Subcutaneous abdominal adipose tissue (tissue), 5 donors: Measurements from ENCODE around the gene TRDN.

Source experiments
- H3K27ac ChIP-seq: one replicate; pipeline ENCODE4 v1.7.0; 2013; ENCODE audit warnings: low read depth, mild to moderate bottlenecking, inconsistent platforms, low read length, moderate library complexity
- H3K27me3 ChIP-seq, 5 donors: one replicate each; pipeline ENCODE4 v1.7.0; 2013; ENCODE audit warnings: low read length in 5 of 5, inconsistent platforms in 1 of 5; ENCODE audit not compliant: control insufficient read depth in 5 of 5, insufficient read depth in 4 of 5
- H3K36me3 ChIP-seq, 5 donors: one replicate each; pipeline ENCODE4 v1.7.0; 2013; ENCODE audit warnings: low read length in 5 of 5; ENCODE audit not compliant: control insufficient read depth in 5 of 5, insufficient read depth in 5 of 5
- H3K4me1 ChIP-seq, 5 donors: one replicate each; pipeline ENCODE4 v1.7.0; 2013; ENCODE audit warnings: low read length in 5 of 5, mild to moderate bottlenecking in 3 of 5, moderate library complexity in 1 of 5; ENCODE audit not compliant: control insufficient read depth in 5 of 5, insufficient read depth in 5 of 5
- H3K4me3 ChIP-seq, 5 donors: one replicate each; pipeline ENCODE4 v1.7.0; 2013; ENCODE audit warnings: low read length in 5 of 5, low read depth in 1 of 5
- H3K9ac ChIP-seq, 5 donors: one replicate each; pipeline ENCODE4 v1.7.0; 2013; ENCODE audit warnings: low read length in 5 of 5, mild to moderate bottlenecking in 4 of 5, moderate library complexity in 3 of 5
- H3K9me3 ChIP-seq, 5 donors: one replicate each; pipeline ENCODE4 v1.7.0; 2013; ENCODE audit warnings: low read length in 5 of 5; ENCODE audit not compliant: control insufficient read depth in 5 of 5
- donor health status: healthy.
- donor health status: healthy.
- donor health status: healthy.
- donor health status: healthy.
- donor health status: healthy.

The TRDN gene

GRCh38 chr6:123636782-123637181, at the start of gene TRDN:
Gene TRDN, minus strand, starts transcription at chr6:123636950. Its CDS starts 175 bp downstream, at chr6:123636775.
- peaks cover 0 to 4% (median 0%) of the 10 kb centered on the region in 5 donors for H3K4me1 ChIP-seq
- no peak within 1 kb of the TSS for H3K27ac ChIP-seq
- H3K9me3 ChIP-seq: no peaks in the 10 kb centered on the region
- H3K4me3 ChIP-seq: peak within 1 kb of the TSS in 2 of 5 donors; percentile 7 to 37
- no peaks in the 10 kb centered on the region for H3K36me3 ChIP-seq
- no peak within 1 kb of the TSS for H3K9ac ChIP-seq
- H3K27me3 ChIP-seq: no peaks in the 10 kb centered on the region

- Histone ChIP-seq H3K4me3 (no peak overlapping the region), H3K9ac (no peak overlapping the region), H3K9me3 (no peaks in the 10 kb centered on the region), H3K4me1 (peaks cover 0 to 9% (median 4%) of the 10 kb centered on the region in 5 donors), H3K36me3 (no peaks in the 10 kb centered on the region), H3K27me3 (no peaks in the 10 kb centered on the region), H3K27ac (no peak overlapping the region)
Observed at GRCh38 chr6:123681957-123682462, 45.3 kb upstream of the TRDN start.

- H3K9me3 ChIP-seq: peaks cover 0 to 4% (median 0%) of the 10 kb centered on the region in 5 donors
- H3K27me3 ChIP-seq: no peaks in the 10 kb centered on the region
- peaks cover 0 to 13% (median 4%) of the 10 kb centered on the region in 5 donors for H3K4me1 ChIP-seq
- H3K4me3 ChIP-seq: no peak overlapping the region
- H3K36me3 ChIP-seq: no peaks in the 10 kb centered on the region
- no peak overlapping the region for H3K9ac ChIP-seq
- no peak overlapping the region for H3K27ac ChIP-seq
Observed at GRCh38 chr6:123677897-123678296, 41.1 kb upstream of the TRDN start.

GRCh38 chr6:123676793-123677192, 40.0 kb upstream of the TRDN start:
- no peaks in the 10 kb centered on the region for H3K27me3 ChIP-seq
- H3K4me3 ChIP-seq: no peak overlapping the region
- no peak overlapping the region for H3K27ac ChIP-seq
- no peaks in the 10 kb centered on the region for H3K36me3 ChIP-seq
- H3K9ac ChIP-seq: no peak overlapping the region
- peaks cover 0 to 13% (median 4%) of the 10 kb centered on the region in 5 donors for H3K4me1 ChIP-seq
- peaks cover 0 to 4% (median 0%) of the 10 kb centered on the region in 5 donors for H3K9me3 ChIP-seq

- no peaks in the 10 kb centered on the region for H3K27me3 ChIP-seq
- H3K36me3 ChIP-seq: no peaks in the 10 kb centered on the region
- H3K4me1 ChIP-seq: peaks cover 0 to 16% (median 5%) of the 10 kb centered on the region in 5 donors
- no peak overlapping the region for H3K4me3 ChIP-seq
- H3K27ac ChIP-seq: no peak overlapping the region
- H3K9ac ChIP-seq: no peak overlapping the region
- H3K9me3 ChIP-seq: no peaks in the 10 kb centered on the region
Observed at GRCh38 chr6:123668965-123669591, 32.3 kb upstream of the TRDN start.

GRCh38 chr6:123668063-123668462, 31.3 kb upstream of the TRDN start:
- H3K27ac ChIP-seq: no peak overlapping the region
- no peaks in the 10 kb centered on the region for H3K27me3 ChIP-seq
- no peak overlapping the region for H3K9ac ChIP-seq
- no peaks in the 10 kb centered on the region for H3K36me3 ChIP-seq
- peaks cover 0 to 16% (median 5%) of the 10 kb centered on the region in 5 donors for H3K4me1 ChIP-seq
- H3K4me3 ChIP-seq: no peak overlapping the region
- no peaks in the 10 kb centered on the region for H3K9me3 ChIP-seq

- Histone ChIP-seq H3K27me3 (no peaks in the 10 kb centered on the region), H3K27ac (no peak overlapping the region), H3K9ac (no peak overlapping the region), H3K4me3 (no peak overlapping the region), H3K36me3 (no peaks in the 10 kb centered on the region), H3K4me1 (no peaks in the 10 kb centered on the region), H3K9me3 (peaks cover 0 to 2% (median 0%) of the 10 kb centered on the region in 5 donors)
Observed at GRCh38 chr6:123663436-123663835, 26.7 kb upstream of the TRDN start.

- H3K27ac ChIP-seq: no peak overlapping the region
- H3K4me1 ChIP-seq: no peaks in the 10 kb centered on the region
- no peaks in the 10 kb centered on the region for H3K36me3 ChIP-seq
- peaks cover 0 to 2% (median 0%) of the 10 kb centered on the region in 5 donors for H3K9me3 ChIP-seq
- H3K27me3 ChIP-seq: no peaks in the 10 kb centered on the region
- H3K4me3 ChIP-seq: no peak overlapping the region
- H3K9ac ChIP-seq: no peak overlapping the region
Observed at GRCh38 chr6:123662757-123663156, 26.0 kb upstream of the TRDN start.

GRCh38 chr6:123661105-123661891, 24.5 kb upstream of the TRDN start:
- Histone ChIP-seq H3K27ac (no peak overlapping the region), H3K9ac (no peak overlapping the region), H3K4me1 (no peaks in the 10 kb centered on the region), H3K4me3 (no peak overlapping the region), H3K27me3 (no peaks in the 10 kb centered on the region), H3K36me3 (no peaks in the 10 kb centered on the region), H3K9me3 (peaks cover 0 to 2% (median 0%) of the 10 kb centered on the region in 5 donors)
